ENCODE measurements around the gene C1RL. TPM values are rescaled to one million over a fixed set of nuclear protein-coding genes. Genes with fewer than 3 reads are reported as not detected.

C1RL gene
- total RNA-seq, 1 experiment from 2014 or later: 25.9 TPM

DNA sequence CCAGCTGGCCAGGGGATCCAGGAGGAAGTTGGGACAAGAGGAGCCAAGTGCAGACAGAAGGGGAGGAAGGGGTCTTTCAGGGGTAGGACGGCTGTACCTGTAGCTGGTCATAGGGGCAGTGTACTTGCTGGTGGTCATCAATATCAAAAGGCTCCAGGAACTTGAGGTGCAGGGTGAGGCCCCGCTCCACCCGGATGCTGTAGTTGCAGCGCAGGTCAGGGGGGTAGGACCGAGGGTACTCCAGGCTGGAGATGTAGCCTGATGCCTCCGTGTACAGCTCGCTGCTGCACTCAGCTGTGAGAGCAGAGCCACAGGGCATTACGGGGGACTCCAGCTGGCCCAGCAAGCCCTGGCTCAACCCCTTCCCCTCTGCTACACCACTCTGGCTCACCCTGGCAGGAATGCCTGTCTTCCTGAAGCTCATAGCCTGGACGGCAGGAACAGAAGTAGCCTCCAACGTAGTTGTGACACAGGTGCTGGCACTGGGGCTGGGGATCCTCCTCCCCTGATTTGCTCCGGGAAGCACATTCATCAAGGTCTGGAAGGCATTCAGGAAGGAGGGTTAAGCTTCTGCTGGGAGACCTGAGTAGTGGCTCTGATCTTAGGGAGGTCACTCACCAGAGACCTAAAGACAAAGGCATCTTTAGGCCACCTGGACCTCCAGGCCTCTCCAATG lies 19.7 kb downstream of the C1RL start:
- POLR2A ChIA-PET: interaction anchor here (1.1 kb wide), 1 partner anchor 146 kb away, joined by 4 read pairs; the partner anchor contains the start of genes C12orf57 and RNU7-1
- CTCF ChIA-PET: interaction anchor here (1.1 kb wide), 1 partner anchor 217 kb away, joined by 3 read pairs; the partner anchor contains the start of gene SPSB2
- no peak for DNase-seq (ENCODE audit: low read depth, low spot score)
- no peak overlapping the region for H2AFZ ChIP-seq (ENCODE audit: low read depth, low read length, poor library complexity, severe bottlenecking)
- H3K36me3 ChIP-seq (ENCODE audit: control insufficient read depth in 1 of 2, insufficient read depth in 2 of 2, low read length in 2 of 2): no peaks in the 10 kb centered on the region
- peaks cover 0 to 7% of the 10 kb centered on the region in 2 experiments; a peak in 1 of 4 replicates for H3K9me3 ChIP-seq (ENCODE audit: control insufficient read depth in 1 of 2, insufficient read depth in 1 of 2, low read depth in 1 of 2, low read length in 2 of 2)
- H3K4me3 ChIP-seq (replicated peaks in 1 of 2; ENCODE audit: low read depth in 1 of 2, low read length in 2 of 2): no peak overlapping the region
- H3K4me2 ChIP-seq (ENCODE audit: low read length): no peak overlapping the region
- no peak for ATAC-seq
- BruUV-seq (replicated peaks): no TSS peak
- peaks cover 0 to 6% of the 10 kb centered on the region in 2 experiments; a peak in 1 of 4 replicates for H3K4me1 ChIP-seq (ENCODE audit: control insufficient read depth in 1 of 2, insufficient read depth in 2 of 2, low read length in 2 of 2)
- H4K20me1 ChIP-seq (ENCODE audit: insufficient read depth): no peaks in the 10 kb centered on the region
- no peaks in the 10 kb centered on the region for H3K9me2 ChIP-seq (ENCODE audit: insufficient read depth)
- H3K27me3 ChIP-seq (ENCODE audit: insufficient read depth, low read length): 0 out of 2 replicates have a peak, but pooled peaks cover 4% of the 10 kb centered on the region
- RAD21 ChIA-PET (ENCODE audit: low non-redundant PET in 1 of 2, low total read pairs in 2 of 2, uncharacterized antibody in 2 of 2, unreplicated experiment in 2 of 2): no interaction called here
- intact Hi-C loops (cut with micrococcal nuclease): no loop called here
- H3K79me2 ChIP-seq (ENCODE audit: insufficient read depth, low read length): no peaks in the 10 kb centered on the region
- no peak overlapping the region for H3K27ac ChIP-seq (ENCODE audit: low read depth, low read length)
- no peak for TF ChIP-seq CBX3 (IDR thresholded peaks at IDR 0.05; ENCODE audit: low read depth)
- TF ChIP-seq, protein P1, sequence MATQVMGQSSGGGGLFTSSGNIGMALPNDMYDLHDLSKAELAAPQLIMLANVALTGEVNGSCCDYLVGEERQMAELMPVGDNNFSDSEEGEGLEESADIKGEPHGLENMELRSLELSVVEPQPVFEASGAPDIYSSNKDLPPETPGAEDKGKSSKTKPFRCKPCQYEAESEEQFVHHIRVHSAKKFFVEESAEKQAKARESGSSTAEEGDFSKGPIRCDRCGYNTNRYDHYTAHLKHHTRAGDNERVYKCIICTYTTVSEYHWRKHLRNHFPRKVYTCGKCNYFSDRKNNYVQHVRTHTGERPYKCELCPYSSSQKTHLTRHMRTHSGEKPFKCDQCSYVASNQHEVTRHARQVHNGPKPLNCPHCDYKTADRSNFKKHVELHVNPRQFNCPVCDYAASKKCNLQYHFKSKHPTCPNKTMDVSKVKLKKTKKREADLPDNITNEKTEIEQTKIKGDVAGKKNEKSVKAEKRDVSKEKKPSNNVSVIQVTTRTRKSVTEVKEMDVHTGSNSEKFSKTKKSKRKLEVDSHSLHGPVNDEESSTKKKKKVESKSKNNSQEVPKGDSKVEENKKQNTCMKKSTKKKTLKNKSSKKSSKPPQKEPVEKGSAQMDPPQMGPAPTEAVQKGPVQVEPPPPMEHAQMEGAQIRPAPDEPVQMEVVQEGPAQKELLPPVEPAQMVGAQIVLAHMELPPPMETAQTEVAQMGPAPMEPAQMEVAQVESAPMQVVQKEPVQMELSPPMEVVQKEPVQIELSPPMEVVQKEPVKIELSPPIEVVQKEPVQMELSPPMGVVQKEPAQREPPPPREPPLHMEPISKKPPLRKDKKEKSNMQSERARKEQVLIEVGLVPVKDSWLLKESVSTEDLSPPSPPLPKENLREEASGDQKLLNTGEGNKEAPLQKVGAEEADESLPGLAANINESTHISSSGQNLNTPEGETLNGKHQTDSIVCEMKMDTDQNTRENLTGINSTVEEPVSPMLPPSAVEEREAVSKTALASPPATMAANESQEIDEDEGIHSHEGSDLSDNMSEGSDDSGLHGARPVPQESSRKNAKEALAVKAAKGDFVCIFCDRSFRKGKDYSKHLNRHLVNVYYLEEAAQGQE (IDR thresholded peaks at IDR 0.05; ENCODE audit: low read depth): no peak
- no peak overlapping the region for H3K9ac ChIP-seq (ENCODE audit: low read length)

DNA sequence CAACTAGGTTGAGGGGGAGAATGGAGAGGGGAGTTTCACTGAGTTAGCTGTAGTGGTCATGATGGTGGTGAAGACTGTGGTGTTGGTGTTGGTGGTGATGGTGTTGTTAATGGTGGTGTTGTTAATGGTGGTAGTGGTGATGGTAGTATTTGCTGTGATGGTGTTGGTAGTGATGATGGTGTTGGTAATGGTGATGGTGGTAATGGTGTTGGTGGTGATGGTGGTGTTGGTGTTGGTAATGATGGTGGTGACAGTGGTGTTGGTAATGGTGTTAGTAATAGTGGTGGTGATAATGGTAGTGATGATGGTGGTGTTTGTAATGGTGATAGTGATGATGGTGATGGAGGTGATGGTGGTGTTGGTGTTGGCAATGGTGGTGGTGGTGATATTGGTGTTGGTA lies 25.9 kb downstream of the C1RL start:
- no peaks in the 10 kb centered on the region for H3K36me3 ChIP-seq (ENCODE audit: control insufficient read depth in 1 of 2, insufficient read depth in 2 of 2, low read length in 2 of 2)
- 0 out of 2 replicates have a peak, but pooled peaks cover 4% of the 10 kb centered on the region for H3K27me3 ChIP-seq (ENCODE audit: insufficient read depth, low read length)
- ChIA-PET CTCF (no interaction called here), POLR2A (no interaction called here), RAD21 (ENCODE audit: low non-redundant PET in 1 of 2, low total read pairs in 2 of 2, uncharacterized antibody in 2 of 2, unreplicated experiment in 2 of 2) (no interaction called here)
- H3K9me2 ChIP-seq (ENCODE audit: insufficient read depth): no peaks in the 10 kb centered on the region
- DNase-seq (ENCODE audit: low read depth, low spot score): no peak
- intact Hi-C loops (cut with micrococcal nuclease): no loop called here
- no peaks in the 10 kb centered on the region for H4K20me1 ChIP-seq (ENCODE audit: insufficient read depth)
- BruUV-seq (replicated peaks): no TSS peak
- H3K4me2 ChIP-seq (ENCODE audit: low read length): no peak overlapping the region
- H3K9ac ChIP-seq (ENCODE audit: low read length): no peak overlapping the region
- peaks cover 0 to 10% of the 10 kb centered on the region in 2 experiments; a peak in 1 of 4 replicates for H3K9me3 ChIP-seq (ENCODE audit: control insufficient read depth in 1 of 2, insufficient read depth in 1 of 2, low read depth in 1 of 2, low read length in 2 of 2)
- no peak overlapping the region for H2AFZ ChIP-seq (ENCODE audit: low read depth, low read length, poor library complexity, severe bottlenecking)
- no peak for ATAC-seq
- H3K79me2 ChIP-seq (ENCODE audit: insufficient read depth, low read length): no peaks in the 10 kb centered on the region
- H3K4me1 ChIP-seq (ENCODE audit: control insufficient read depth in 1 of 2, insufficient read depth in 2 of 2, low read length in 2 of 2): peaks cover 2 to 7% of the 10 kb centered on the region in 2 experiments; a peak in 2 of 4 replicates
- no peak overlapping the region for H3K4me3 ChIP-seq (replicated peaks in 1 of 2; ENCODE audit: low read depth in 1 of 2, low read length in 2 of 2)
- no peak overlapping the region for H3K27ac ChIP-seq (ENCODE audit: low read depth, low read length)
- TF ChIP-seq, protein P2, sequence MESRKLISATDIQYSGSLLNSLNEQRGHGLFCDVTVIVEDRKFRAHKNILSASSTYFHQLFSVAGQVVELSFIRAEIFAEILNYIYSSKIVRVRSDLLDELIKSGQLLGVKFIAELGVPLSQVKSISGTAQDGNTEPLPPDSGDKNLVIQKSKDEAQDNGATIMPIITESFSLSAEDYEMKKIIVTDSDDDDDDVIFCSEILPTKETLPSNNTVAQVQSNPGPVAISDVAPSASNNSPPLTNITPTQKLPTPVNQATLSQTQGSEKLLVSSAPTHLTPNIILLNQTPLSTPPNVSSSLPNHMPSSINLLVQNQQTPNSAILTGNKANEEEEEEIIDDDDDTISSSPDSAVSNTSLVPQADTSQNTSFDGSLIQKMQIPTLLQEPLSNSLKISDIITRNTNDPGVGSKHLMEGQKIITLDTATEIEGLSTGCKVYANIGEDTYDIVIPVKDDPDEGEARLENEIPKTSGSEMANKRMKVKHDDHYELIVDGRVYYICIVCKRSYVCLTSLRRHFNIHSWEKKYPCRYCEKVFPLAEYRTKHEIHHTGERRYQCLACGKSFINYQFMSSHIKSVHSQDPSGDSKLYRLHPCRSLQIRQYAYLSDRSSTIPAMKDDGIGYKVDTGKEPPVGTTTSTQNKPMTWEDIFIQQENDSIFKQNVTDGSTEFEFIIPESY (IDR thresholded peaks at IDR 0.05; ENCODE audit: extremely low read depth, insufficient replicate concordance, low read length): no peak
- TF ChIP-seq EGR1 (IDR thresholded peaks at IDR 0.05; ENCODE audit: low read depth): no peak
- no peak for TF ChIP-seq SP1 (IDR thresholded peaks at IDR 0.05; ENCODE audit: low read depth)
- TF ChIP-seq POLR2A (IDR thresholded peaks at IDR 0.05; ENCODE audit: borderline replicate concordance, extremely low read depth, insufficient read depth, insufficient read length): no peak
- TF ChIP-seq ZFX (IDR thresholded peaks at IDR 0.05): no peak
- TF ChIP-seq, protein P3, sequence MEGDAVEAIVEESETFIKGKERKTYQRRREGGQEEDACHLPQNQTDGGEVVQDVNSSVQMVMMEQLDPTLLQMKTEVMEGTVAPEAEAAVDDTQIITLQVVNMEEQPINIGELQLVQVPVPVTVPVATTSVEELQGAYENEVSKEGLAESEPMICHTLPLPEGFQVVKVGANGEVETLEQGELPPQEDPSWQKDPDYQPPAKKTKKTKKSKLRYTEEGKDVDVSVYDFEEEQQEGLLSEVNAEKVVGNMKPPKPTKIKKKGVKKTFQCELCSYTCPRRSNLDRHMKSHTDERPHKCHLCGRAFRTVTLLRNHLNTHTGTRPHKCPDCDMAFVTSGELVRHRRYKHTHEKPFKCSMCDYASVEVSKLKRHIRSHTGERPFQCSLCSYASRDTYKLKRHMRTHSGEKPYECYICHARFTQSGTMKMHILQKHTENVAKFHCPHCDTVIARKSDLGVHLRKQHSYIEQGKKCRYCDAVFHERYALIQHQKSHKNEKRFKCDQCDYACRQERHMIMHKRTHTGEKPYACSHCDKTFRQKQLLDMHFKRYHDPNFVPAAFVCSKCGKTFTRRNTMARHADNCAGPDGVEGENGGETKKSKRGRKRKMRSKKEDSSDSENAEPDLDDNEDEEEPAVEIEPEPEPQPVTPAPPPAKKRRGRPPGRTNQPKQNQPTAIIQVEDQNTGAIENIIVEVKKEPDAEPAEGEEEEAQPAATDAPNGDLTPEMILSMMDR (IDR thresholded peaks at IDR 0.05 in 2 of 3, conservative IDR thresholded peaks at IDR 0.05 in 1 of 3; ENCODE audit: borderline replicate concordance in 1 of 3, insufficient read depth in 1 of 3, low read depth in 2 of 3, low read length in 2 of 3): no peak
- no peak for TF ChIP-seq FOSL1 (IDR thresholded peaks at IDR 0.05; ENCODE audit: low read depth)
- TF ChIP-seq SIN3A (IDR thresholded peaks at IDR 0.05; ENCODE audit: low read depth): no peak
- no peak for TF ChIP-seq POLR2AphosphoS5 (IDR thresholded peaks at IDR 0.05; ENCODE audit: low read depth, low read length)
- TF ChIP-seq, protein P4, sequence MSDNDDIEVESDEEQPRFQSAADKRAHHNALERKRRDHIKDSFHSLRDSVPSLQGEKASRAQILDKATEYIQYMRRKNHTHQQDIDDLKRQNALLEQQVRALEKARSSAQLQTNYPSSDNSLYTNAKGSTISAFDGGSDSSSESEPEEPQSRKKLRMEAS (IDR thresholded peaks at IDR 0.05): no peak
